GM21529 (cell line): ENCODE data around the gene C2CD2.
"Not testable (repeated sequence)": the region's sequence is repeated elsewhere in the genome, so short reads cannot be mapped to it uniquely, and the experiment has no call there.

Source experiments
- ATAC-seq: cut with Tn5 transposase; IDR thresholded peaks from one replicate; pipeline ENCODE4 v1.9.1; 2021; ENCODE audit not compliant: unreplicated experiment

The C2CD2 gene

GRCh38 chr21:41975391-41976272 is 21.8 kb upstream of the C2CD2 start:
- ATAC-seq, result no peak

GRCh38 chr21:41974752-41975053 is 20.9 kb upstream of the C2CD2 start:
- ATAC-seq, result no peak

GRCh38 chr21:41973861-41974751 is 20.3 kb upstream of the C2CD2 start:
- no peak for ATAC-seq

GRCh38 chr21:41973427-41973831 is 19.6 kb upstream of the C2CD2 start:
- no peak for ATAC-seq

- no peak for ATAC-seq
These were observed 18.8 kb upstream of the C2CD2 start for GRCh38 chr21:41972511-41973205.

GRCh38 chr21:41971891-41972290 is 18.1 kb upstream of the C2CD2 start:
- no peak for ATAC-seq

- no peak for ATAC-seq
These were observed 17.2 kb upstream of the C2CD2 start for GRCh38 chr21:41970751-41971653.

- ATAC-seq, result no peak
These were observed 16.2 kb upstream of the C2CD2 start for GRCh38 chr21:41970106-41970391.

- no peak for ATAC-seq
These were observed 13.9 kb upstream of the C2CD2 start for GRCh38 chr21:41967708-41968107.

- no peak for ATAC-seq
These were observed 13.2 kb upstream of the C2CD2 start for GRCh38 chr21:41966872-41967621.

- no peak for ATAC-seq
These were observed 12.4 kb upstream of the C2CD2 start for GRCh38 chr21:41966041-41966833.

GRCh38 chr21:41965461-41966013 is 11.7 kb upstream of the C2CD2 start:
- ATAC-seq, result no peak

- ATAC-seq, result no peak
These were observed 11.2 kb upstream of the C2CD2 start for GRCh38 chr21:41965045-41965444.

- ATAC-seq, result no peak
These were observed 10.4 kb upstream of the C2CD2 start for GRCh38 chr21:41964171-41964570.

GRCh38 chr21:41962425-41962966 is 8.7 kb upstream of the C2CD2 start:
- no peak for ATAC-seq

- ATAC-seq, result no peak
These were observed 7.9 kb upstream of the C2CD2 start for GRCh38 chr21:41961753-41962152.

- no peak for ATAC-seq
These were observed 7.5 kb upstream of the C2CD2 start for GRCh38 chr21:41961282-41961701.

GRCh38 chr21:41960386-41960785 is 6.6 kb upstream of the C2CD2 start:
- ATAC-seq, result no peak

GRCh38 chr21:41959697-41960096 is 5.9 kb upstream of the C2CD2 start:
- ATAC-seq, result not testable (repeated sequence)
